Uterus (tissue), 4 donors: ENCODE measurements around the gene DCAF6. TPM values are rescaled to one million over a fixed set of nuclear protein-coding genes. Genes with fewer than 3 reads are reported as not detected.

Source experiments
- DNase-seq, 2 donors: peaks; one replicate each; pipeline ENCODE4 v3.0.0-alpha.2; 2019 to 2020
- H3K27ac ChIP-seq, 2 donors: fragments of 200-600 bp; sonication (generic); 1 replicate in 1 of 2; 2 replicates in 1 of 2; pipeline ENCODE4 v1.5.1; 2016 to 2018
- H3K27me3 ChIP-seq, 2 donors: fragments of 200-600 bp; sonication (generic); one replicate each; pipeline ENCODE4 v1.5.1; 2018 to 2019; ENCODE audit warnings: control low read depth in 1 of 2
- H3K36me3 ChIP-seq, 2 donors: fragments of 200-600 bp; sonication (generic); one replicate each; pipeline ENCODE4 v1.5.1; 2019; ENCODE audit warnings: control low read depth in 1 of 2
- H3K4me1 ChIP-seq, 2 donors: fragments of 200-600 bp; sonication (generic); one replicate each; pipeline ENCODE4 v1.5.1; 2018 to 2019; ENCODE audit warnings: control low read depth in 1 of 2
- H3K4me3 ChIP-seq, 2 donors: fragments of 200-600 bp; sonication (generic); 1 replicate in 1 of 2; 2 replicates in 1 of 2; pipeline ENCODE4 v1.5.1; 2018 to 2019; ENCODE audit warnings: mild to moderate bottlenecking in 1 of 2
- H3K9me3 ChIP-seq, 2 donors: fragments of 200-600 bp; sonication (generic); one replicate each; pipeline ENCODE4 v1.5.1; 2019; ENCODE audit warnings: control low read depth in 1 of 2
- POLR2A ChIP-seq, 2 donors: fragments of 450-650 bp; IDR thresholded peaks; one replicate each; pipeline ENCODE4 v1.6.1; 2016; ENCODE audit warnings: antibody characterized with exemption in 2 of 2, mild to moderate bottlenecking in 1 of 2, moderate library complexity in 1 of 2
- intact Hi-C: fragments of 100-400 bp; cut with DNase I; formaldehyde crosslinking; loops from one replicate; pipeline ENCODE4 v1.15.1; 2023; ENCODE audit warnings: low total_unique reads
- total RNA-seq, 4 donors: library from RNA; depleted of rRNA in 3 of 4; stranded (reverse); fragments of >200 nt in 3 of 4; gene quantifications; one replicate each; pipeline versions ENCODE4 v1.1.0 to v1.2.4, GENCODE V29; 2014 to 2023
- TF ChIP-seq, protein P1 (sequence below), 4 experiments: fragments of 200-600 bp in 2 of 4; fragments of 450-650 bp in 2 of 4; sonication (generic) in 2 of 4; IDR thresholded peaks; one replicate each; pipeline ENCODE4 v1.5.1; 2016 to 2019; ENCODE audit warnings: antibody characterized with exemption in 4 of 4, mild to moderate bottlenecking in 2 of 4, moderate library complexity in 1 of 4
- donor health status: DM: yes; HTN: yes; CAD: no.

The DCAF6 gene
- total RNA-seq, 4 donors from 2014 or later = 19.1 to 77.7 (median 44.9) TPM

DNA sequence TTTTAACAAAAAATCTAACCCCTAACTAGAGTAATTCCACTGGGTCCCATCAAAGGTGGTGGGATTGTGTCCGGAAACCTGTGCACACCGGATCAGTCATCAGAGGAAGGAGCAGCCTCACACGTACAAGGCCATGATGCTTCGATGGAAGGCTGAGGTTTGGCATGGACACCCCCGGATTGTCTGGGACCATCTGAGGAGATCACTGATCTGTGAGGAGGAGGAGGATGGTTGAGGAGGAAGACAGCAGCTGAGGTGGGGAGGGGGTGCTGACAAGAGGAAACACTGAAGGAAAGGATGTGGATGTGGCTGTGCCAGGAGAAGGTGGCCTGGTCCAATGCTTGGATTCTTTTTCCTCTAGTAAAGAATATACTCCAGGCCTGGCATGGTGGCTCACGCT, 159.0 kb downstream of the DCAF6 start:
- H3K27ac ChIP-seq = peak overlapping the region; percentile 10 to 42
- no peak overlapping the region for H3K4me3 ChIP-seq
- intact Hi-C loops = no loop called here
- TF ChIP-seq, protein P1, sequence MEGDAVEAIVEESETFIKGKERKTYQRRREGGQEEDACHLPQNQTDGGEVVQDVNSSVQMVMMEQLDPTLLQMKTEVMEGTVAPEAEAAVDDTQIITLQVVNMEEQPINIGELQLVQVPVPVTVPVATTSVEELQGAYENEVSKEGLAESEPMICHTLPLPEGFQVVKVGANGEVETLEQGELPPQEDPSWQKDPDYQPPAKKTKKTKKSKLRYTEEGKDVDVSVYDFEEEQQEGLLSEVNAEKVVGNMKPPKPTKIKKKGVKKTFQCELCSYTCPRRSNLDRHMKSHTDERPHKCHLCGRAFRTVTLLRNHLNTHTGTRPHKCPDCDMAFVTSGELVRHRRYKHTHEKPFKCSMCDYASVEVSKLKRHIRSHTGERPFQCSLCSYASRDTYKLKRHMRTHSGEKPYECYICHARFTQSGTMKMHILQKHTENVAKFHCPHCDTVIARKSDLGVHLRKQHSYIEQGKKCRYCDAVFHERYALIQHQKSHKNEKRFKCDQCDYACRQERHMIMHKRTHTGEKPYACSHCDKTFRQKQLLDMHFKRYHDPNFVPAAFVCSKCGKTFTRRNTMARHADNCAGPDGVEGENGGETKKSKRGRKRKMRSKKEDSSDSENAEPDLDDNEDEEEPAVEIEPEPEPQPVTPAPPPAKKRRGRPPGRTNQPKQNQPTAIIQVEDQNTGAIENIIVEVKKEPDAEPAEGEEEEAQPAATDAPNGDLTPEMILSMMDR (IDR thresholded peaks at IDR 0.05) = no peak
- no peak for TF ChIP-seq POLR2A (IDR thresholded peaks at IDR 0.05)
- no peaks in the 10 kb centered on the region for H3K27me3 ChIP-seq
- no peak for DNase-seq
- H3K9me3 ChIP-seq = no peaks in the 10 kb centered on the region
- no peaks in the 10 kb centered on the region for H3K36me3 ChIP-seq
- H3K4me1 ChIP-seq = peaks cover 9 to 12% of the 10 kb centered on the region in 2 donors

DNA sequence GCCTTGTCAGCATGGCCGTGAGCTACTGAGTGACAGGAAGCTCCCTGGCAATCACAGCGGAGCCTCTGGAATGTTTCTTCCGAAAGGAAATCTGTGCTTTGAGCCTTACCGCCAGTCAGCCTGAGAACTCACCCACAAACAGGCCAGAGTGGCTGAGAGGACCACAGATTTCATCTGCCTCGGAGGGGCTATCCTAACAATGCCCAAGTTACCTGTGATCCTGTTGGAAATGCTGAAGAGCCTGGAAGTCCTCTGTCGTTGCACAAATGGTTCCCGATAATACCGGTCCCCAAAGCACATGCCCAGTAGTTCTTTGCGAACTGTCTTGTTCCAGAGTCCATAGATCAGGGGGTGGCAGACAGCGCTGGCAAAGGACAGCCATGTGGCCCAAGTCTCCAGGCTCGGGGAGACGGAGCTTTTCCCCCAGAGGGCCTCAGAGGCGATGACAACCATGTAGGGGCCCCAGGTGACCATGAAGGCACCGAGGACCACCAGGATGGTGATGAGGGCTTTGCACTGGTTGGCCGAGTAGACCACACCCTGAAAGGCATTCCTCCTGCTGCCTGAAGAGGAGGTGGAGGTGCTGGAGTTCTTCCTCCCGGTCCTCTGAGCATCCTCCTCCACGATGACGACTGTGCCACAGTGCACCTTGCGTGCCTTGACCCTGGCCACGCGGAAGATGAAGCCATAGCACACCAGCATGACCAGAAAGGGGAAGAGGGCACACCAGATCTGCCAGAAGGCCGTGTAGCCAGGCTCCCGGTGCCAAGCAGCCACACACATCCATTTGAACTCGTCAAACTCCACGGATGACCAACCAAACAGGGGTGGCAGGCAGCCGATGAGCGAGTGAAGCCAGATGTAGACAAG, 160.0 kb downstream of the DCAF6 start:
- H3K27me3 ChIP-seq = no peaks in the 10 kb centered on the region
- H3K9me3 ChIP-seq = no peaks in the 10 kb centered on the region
- intact Hi-C loops = no loop called here
- H3K4me1 ChIP-seq = peaks cover 9 to 12% of the 10 kb centered on the region in 2 donors
- no peak for TF ChIP-seq POLR2A (IDR thresholded peaks at IDR 0.05)
- TF ChIP-seq, protein P1 (IDR thresholded peaks at IDR 0.05) = no peak
- H3K36me3 ChIP-seq = no peaks in the 10 kb centered on the region
- DNase-seq = no peak
- H3K4me3 ChIP-seq = no peak overlapping the region
- peak overlapping the region in 1 of 2 donors; percentile 42 for H3K27ac ChIP-seq

DNA sequence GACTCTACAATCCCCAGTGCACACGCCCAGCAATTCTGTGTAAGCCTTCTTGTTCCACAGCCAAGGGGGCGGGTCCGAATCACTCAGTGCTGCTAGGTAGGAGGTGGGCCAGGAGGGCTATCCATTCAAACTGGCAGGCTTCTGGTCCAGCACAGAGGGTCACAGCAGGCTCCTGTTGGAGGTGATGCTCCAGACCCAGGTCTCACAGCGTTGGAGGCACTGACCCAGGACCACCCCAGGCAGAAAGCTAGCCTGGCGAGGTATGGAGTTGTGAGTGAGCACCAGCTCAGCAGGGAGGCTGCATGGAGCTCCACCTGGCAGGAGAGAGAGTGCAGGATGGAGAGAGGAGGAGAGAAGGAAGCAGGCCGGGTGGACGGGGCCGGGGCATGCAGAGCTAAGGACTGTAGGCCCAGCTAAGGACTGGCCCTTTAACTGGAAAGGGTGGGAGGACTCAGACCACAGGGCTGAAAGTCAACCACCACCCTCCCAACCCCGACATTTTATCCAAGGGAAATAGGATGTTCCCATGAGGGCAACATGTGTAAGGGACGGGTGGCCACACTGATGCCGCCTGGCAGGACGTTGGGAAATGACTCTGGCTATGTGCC, 161.5 kb downstream of the DCAF6 start:
- intact Hi-C loops = no loop called here
- no peaks in the 10 kb centered on the region for H3K27me3 ChIP-seq
- no peak for TF ChIP-seq POLR2A (IDR thresholded peaks at IDR 0.05)
- TF ChIP-seq, protein P1 (IDR thresholded peaks at IDR 0.05) = no peak
- peaks cover 4 to 8% of the 10 kb centered on the region in 2 donors for H3K4me1 ChIP-seq
- DNase-seq = no peak
- H3K4me3 ChIP-seq = no peak overlapping the region
- H3K27ac ChIP-seq = peak overlapping the region in 1 of 2 donors; percentile 53
- no peaks in the 10 kb centered on the region for H3K9me3 ChIP-seq
- no peaks in the 10 kb centered on the region for H3K36me3 ChIP-seq

DNA sequence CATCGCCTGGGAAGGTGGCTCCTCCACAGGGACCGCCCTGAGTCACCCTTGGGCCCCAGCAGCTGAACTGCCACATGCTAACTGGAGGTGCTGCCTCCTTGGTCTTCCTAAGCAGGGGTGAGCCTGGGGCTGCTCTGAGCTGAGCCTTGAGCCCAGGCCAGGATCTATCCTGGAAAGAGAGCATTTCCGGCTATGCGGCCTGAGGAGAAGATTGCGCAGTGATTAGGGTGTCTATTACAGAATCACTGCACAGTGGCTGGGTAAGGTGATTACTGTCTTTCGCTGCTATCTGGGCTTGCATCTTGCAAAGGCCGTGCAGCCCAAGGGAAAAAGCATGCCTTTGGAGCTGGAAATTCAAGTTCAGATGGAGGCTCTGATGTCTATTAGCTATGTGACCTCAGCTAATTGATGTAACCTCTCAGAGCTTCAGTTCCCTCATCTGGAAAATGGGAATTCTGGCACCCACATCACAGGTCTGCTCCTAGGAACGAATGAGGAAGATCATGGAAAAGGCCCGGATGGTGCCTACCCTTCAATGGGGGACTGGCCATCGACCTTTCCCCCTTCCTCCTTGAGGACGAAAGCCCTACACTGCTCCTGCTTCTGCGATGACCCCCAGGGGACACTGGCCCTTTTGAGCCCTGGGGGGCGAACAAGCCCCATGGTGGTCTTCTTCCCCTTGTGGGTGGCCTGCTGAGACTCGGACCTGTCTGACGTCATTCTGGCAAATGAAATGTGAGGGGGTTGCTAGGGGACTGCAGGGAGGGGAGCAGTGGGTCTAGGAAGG, 162.2 kb downstream of the DCAF6 start:
- Histone ChIP-seq H3K27me3 (no peaks in the 10 kb centered on the region), H3K4me3 (no peak overlapping the region), H3K27ac (peak overlapping the region; percentile 53 to 61), H3K9me3 (no peaks in the 10 kb centered on the region), H3K4me1 (peaks cover under 1 to 4% of the 10 kb centered on the region in 2 donors), H3K36me3 (no peaks in the 10 kb centered on the region)
- intact Hi-C loops = no loop called here
- TF ChIP-seq, protein P1 (IDR thresholded peaks at IDR 0.05) = no peak
- TF ChIP-seq POLR2A (IDR thresholded peaks at IDR 0.05) = no peak
- DNase-seq = no peak
